Tibial nerve (tissue), 4 donors: ENCODE measurements around the gene GPAT3. TPM values are rescaled to one million over a fixed set of nuclear protein-coding genes. Genes with fewer than 3 reads are reported as not detected.
"Not testable (repeated sequence)": the region's sequence is repeated elsewhere in the genome, so short reads cannot be mapped to it uniquely, and the experiment has no call there.

Experiments used
- DNase-seq, 2 donors: peaks; one replicate each; pipeline ENCODE4 v3.0.0-alpha.2; 2019; ENCODE audit warnings: low spot score in 2 of 2
- H3K27ac ChIP-seq, 4 donors: fragments of 200-600 bp; sonication (generic) in 3 of 4; one replicate each; pipeline ENCODE4 v1.5.1; 2017 to 2019; ENCODE audit warnings: mild to moderate bottlenecking in 1 of 4
- H3K27me3 ChIP-seq, 2 donors: fragments of 200-600 bp; sonication (generic) in 1 of 2; one replicate each; pipeline versions ENCODE4 v1.5.1 to v1.6.0; 2017 to 2019
- H3K36me3 ChIP-seq, 3 donors: fragments of 200-600 bp; sonication (generic); one replicate each; pipeline ENCODE4 v1.5.1; 2018 to 2019
- H3K4me1 ChIP-seq, 4 donors: fragments of 200-600 bp; sonication (generic) in 3 of 4; one replicate each; pipeline ENCODE4 v1.5.1; 2017 to 2019
- H3K4me3 ChIP-seq, 4 donors: fragments of 200-600 bp; sonication (generic) in 3 of 4; one replicate each; pipeline ENCODE4 v1.5.1; 2017 to 2019; ENCODE audit warnings: mild to moderate bottlenecking in 1 of 4, moderate library complexity in 1 of 4
- H3K9me3 ChIP-seq, 4 donors: fragments of 200-600 bp; sonication (generic) in 3 of 4; one replicate each; pipeline ENCODE4 v1.5.1; 2017 to 2019
- CTCF ChIP-seq, 5 experiments: fragments of 200-600 bp in 3 of 5; fragments of 450-650 bp in 2 of 5; sonication (generic) in 3 of 5; IDR thresholded peaks; one replicate each; pipeline ENCODE4 v1.5.1; 2016 to 2019; ENCODE audit warnings: antibody characterized with exemption in 5 of 5, mild to moderate bottlenecking in 3 of 5, moderate library complexity in 2 of 5
- EP300 ChIP-seq, 2 donors: sonication (generic); formaldehyde crosslinking; IDR thresholded peaks; one replicate each; pipeline ENCODE4 v1.6.1; 2017; ENCODE audit warnings: antibody characterized with exemption in 2 of 2, mild to moderate bottlenecking in 1 of 2
- POLR2A ChIP-seq, 2 donors: fragments of 450-650 bp; IDR thresholded peaks; one replicate each; pipeline ENCODE4 v1.6.1; 2017; ENCODE audit warnings: antibody characterized with exemption in 2 of 2, mild to moderate bottlenecking in 2 of 2, moderate library complexity in 2 of 2
- WGBS, 2 donors: methylation state at CpG; one replicate each; pipeline ENCODE4 v1.1.5; 2018; 5-methylcytosine and 5-hydroxymethylcytosine counted together
- total RNA-seq, 4 donors: library from RNA; depleted of rRNA; stranded (reverse); fragments of >200 nt; gene quantifications; one replicate each; pipeline ENCODE4 v1.1.0, GENCODE V29; 2016

The GPAT3 gene
- total RNA-seq, 4 donors from 2014 or later, result 0.90 to 8.1 (median 6.7) TPM

GRCh38 chr4:83569987-83570386, 34.1 kb downstream of the GPAT3 start:
- TF ChIP-seq CTCF (IDR thresholded peaks at IDR 0.05) (no peak), EP300 (IDR thresholded peaks at IDR 0.05) (peak in 1 of 2 donors; percentile 21)
- Histone ChIP-seq H3K36me3 (no peaks in the 10 kb centered on the region), H3K9me3 (no peaks in the 10 kb centered on the region), H3K4me3 (no peak overlapping the region), H3K27me3 (no peaks in the 10 kb centered on the region), H3K27ac (no peak overlapping the region), H3K4me1 (no peaks in the 10 kb centered on the region)
- no peak for DNase-seq
- WGBS, 2 donors, result 71 to 81% methylated on average over 5 of the region's 5 CpGs

DNA sequence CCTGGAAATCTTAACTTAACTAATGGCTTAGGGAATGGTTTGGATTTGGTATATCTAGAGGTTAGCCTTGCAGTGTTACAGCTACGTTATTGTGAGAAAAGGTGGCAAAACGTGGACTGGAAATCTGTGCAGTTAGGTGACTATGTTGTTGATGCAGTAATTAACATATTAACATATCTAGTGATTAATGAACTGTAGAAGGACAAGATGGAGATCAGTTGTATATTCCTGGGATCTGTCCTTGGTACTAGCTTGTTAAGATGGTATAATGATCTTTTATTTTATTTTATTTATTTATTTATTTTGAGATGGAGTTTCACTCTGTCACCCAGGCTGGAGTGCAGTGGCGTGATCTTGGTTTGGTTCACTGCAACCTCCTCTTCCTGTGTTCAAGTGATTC, 36.9 kb downstream of the GPAT3 start:
- Histone ChIP-seq H3K4me3 (no peak overlapping the region), H3K27me3 (no peaks in the 10 kb centered on the region), H3K27ac (no peak overlapping the region), H3K9me3 (no peaks in the 10 kb centered on the region), H3K36me3 (no peaks in the 10 kb centered on the region), H3K4me1 (no peaks in the 10 kb centered on the region)
- TF ChIP-seq POLR2A (IDR thresholded peaks at IDR 0.05) (no peak), EP300 (IDR thresholded peaks at IDR 0.05) (no peak), CTCF (IDR thresholded peaks at IDR 0.05) (no peak)
- WGBS, 2 donors, result 65 to 80% methylated on average over 3 of the region's 3 CpGs
- DNase-seq, result no peak

- DNase-seq, result no peak
- 55 to 57% methylated on average over 3 of the region's 3 CpGs for WGBS, 2 donors
- TF ChIP-seq CTCF (IDR thresholded peaks at IDR 0.05) (no peak), POLR2A (IDR thresholded peaks at IDR 0.05) (no peak)
Observed at GRCh38 chr4:83574247-83574646, 38.3 kb downstream of the GPAT3 start.

DNA sequence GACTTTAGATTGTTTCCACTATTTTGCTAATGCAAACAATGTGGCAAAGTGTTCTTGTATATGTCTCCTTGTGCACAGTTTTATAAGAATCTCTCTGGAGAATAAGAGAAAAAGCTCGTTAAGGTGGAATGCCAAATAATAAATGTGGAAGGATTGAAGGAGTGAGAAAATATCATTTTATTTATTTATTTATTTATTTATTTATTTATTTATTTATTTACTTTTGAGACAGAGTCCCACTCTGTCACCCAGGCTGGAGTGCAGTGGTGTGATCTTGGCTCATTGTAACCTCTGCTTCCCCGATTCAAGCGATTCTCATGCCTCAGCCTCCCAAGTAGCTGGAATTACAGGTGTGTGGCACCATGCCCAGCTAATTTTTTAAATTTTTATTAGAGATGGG, 40.3 kb downstream of the GPAT3 start:
- not testable (repeated sequence) for H3K4me1 ChIP-seq, DNase-seq, H3K4me3 ChIP-seq, H3K9me3 ChIP-seq, H3K36me3 ChIP-seq, H3K27ac ChIP-seq, H3K27me3 ChIP-seq
- WGBS, 2 donors, result 91% methylated on average over 3 of the region's 3 CpGs

More at GRCh38 chr4:83574247-83574646, 38.3 kb downstream of the GPAT3 start:
- Histone ChIP-seq H3K36me3 (no peaks in the 10 kb centered on the region), H3K27ac (no peak overlapping the region), H3K9me3 (no peaks in the 10 kb centered on the region), H3K27me3 (no peaks in the 10 kb centered on the region), H3K4me3 (no peak overlapping the region), H3K4me1 (no peaks in the 10 kb centered on the region)

- H3K36me3 ChIP-seq, result no peaks in the 10 kb centered on the region
- no peak overlapping the region for H3K27ac ChIP-seq
- TF ChIP-seq POLR2A (IDR thresholded peaks at IDR 0.05), result no peak
- TF ChIP-seq EP300 (IDR thresholded peaks at IDR 0.05), result no peak
- TF ChIP-seq CTCF (IDR thresholded peaks at IDR 0.05), result no peak
- 84 to 85% methylated on average over 10 of the region's 10 CpGs for WGBS, 2 donors
- DNase-seq, result no peak
- H3K4me3 ChIP-seq, result no peak overlapping the region
- peaks cover 0 to 6% (median 0%) of the 10 kb centered on the region in 4 donors for H3K4me1 ChIP-seq
- H3K9me3 ChIP-seq, result no peaks in the 10 kb centered on the region
- no peaks in the 10 kb centered on the region for H3K27me3 ChIP-seq
Observed at GRCh38 chr4:83581411-83582288, 45.7 kb downstream of the GPAT3 start.
